ENCODE data around the gene CTSD.

Gene CTSD

DNA sequence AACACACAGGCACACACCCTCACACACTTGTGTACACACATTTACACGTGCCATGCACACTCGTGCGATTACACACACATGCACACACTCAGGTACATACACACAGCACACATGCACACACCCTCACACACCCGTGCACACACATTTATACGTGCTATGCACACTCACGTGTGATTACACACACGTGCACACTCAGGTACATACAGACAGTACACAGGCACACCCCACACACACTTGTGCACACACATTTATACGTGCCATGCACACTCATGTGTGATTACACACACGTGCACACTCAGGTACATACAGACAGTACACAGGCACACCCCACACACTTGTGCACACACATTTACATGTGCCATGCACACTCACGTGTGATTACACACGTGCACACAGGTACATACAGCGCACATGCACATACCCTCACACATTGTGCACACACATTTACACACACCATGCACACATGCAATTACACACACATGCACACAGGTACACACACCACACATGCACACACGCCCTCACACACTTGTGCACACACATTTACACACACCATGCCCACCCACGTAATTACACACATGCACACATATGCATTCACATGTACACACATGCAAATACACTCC is 17.9 kb downstream of the CTSD start:
- H3F3A ChIP-seq (ENCODE audit: insufficient read depth) = no peaks in the 10 kb centered on the region
- no peaks in the 10 kb centered on the region for H4K20me1 ChIP-seq (ENCODE audit: low read depth, low read length)
- TF ChIP-seq EZH2phosphoT487 (conservative IDR thresholded peaks at IDR 0.05; ENCODE audit: low read length) (no peak), CTCF (IDR thresholded peaks at IDR 0.05; ENCODE audit: insufficient read depth, low read length, poor library complexity, severe bottlenecking) (no peak)
- H3K27me3 ChIP-seq (ENCODE audit: low read length) = no peaks in the 10 kb centered on the region
- no peaks in the 10 kb centered on the region for H3K9me2 ChIP-seq (replicated peaks; ENCODE audit: insufficient read depth, low read length)
- H3K4me2 ChIP-seq (ENCODE audit: low read depth, low read length, poor library complexity, severe bottlenecking) = no peak overlapping the region
- no peak overlapping the region for H2AFZ ChIP-seq (ENCODE audit: low read depth, low read length, severe bottlenecking)
- no peaks in the 10 kb centered on the region for H3K9me3 ChIP-seq (ENCODE audit: insufficient read depth, low read length)
- no peak overlapping the region for H3K9ac ChIP-seq (ENCODE audit: low read length)
- no peaks in the 10 kb centered on the region for H3K36me3 ChIP-seq (ENCODE audit: low read length)
- no peak overlapping the region for H3K4me3 ChIP-seq (ENCODE audit: insufficient read depth, low read length, poor library complexity, severe bottlenecking)
- no peak overlapping the region for H3K27ac ChIP-seq (ENCODE audit: low read depth, low read length)
- no peaks in the 10 kb centered on the region for H3K79me2 ChIP-seq (ENCODE audit: insufficient read depth, low read length)

DNA sequence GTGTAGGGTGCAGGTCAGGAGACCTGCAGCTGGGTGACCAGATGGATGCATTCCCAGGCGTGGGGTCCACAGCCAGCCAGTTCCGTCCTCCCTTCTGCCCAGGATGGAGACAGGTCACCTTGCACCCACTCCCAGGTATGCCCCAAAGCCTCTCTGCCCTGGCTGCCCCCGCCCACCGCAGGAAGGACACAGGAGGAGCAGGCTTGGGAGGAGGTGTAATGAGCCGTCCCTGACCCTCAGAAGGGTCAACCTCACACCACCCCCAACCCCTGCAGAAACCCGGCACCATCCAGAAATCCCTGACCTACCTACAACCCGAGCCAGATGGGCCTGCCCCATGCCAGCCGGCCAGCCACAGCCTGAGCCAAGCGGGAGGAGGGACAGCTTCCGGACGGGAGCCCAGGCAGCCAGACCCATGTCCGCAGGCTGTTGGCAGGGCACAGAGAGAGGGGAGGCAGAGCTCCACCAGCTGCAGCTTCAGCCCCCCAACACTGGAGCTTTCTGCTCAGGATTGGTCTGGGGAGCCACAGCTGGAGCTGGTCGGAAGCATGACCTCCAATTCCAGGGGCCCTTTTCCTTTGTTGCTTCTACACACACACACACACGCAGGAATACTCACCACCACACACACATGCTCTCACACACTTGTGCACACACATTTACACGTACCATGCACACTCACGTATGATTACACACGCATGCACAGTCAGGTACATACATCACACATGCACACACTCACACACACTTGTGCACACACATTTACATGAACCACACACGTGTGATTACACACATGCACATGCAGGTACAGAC is 18.6 kb downstream of the CTSD start:
- no peak overlapping the region for H3K27ac ChIP-seq (ENCODE audit: low read depth, low read length)
- no peaks in the 10 kb centered on the region for H3K36me3 ChIP-seq (ENCODE audit: low read length)
- no peak overlapping the region for H2AFZ ChIP-seq (ENCODE audit: low read depth, low read length, severe bottlenecking)
- H3K9ac ChIP-seq (ENCODE audit: low read length) = no peak overlapping the region
- H3K9me3 ChIP-seq (ENCODE audit: insufficient read depth, low read length) = no peaks in the 10 kb centered on the region
- no peaks in the 10 kb centered on the region for H4K20me1 ChIP-seq (ENCODE audit: low read depth, low read length)
- no peak overlapping the region for H3K4me2 ChIP-seq (ENCODE audit: low read depth, low read length, poor library complexity, severe bottlenecking)
- H3K79me2 ChIP-seq (ENCODE audit: insufficient read depth, low read length) = no peaks in the 10 kb centered on the region
- no peaks in the 10 kb centered on the region for H3K27me3 ChIP-seq (ENCODE audit: low read length)
- TF ChIP-seq EZH2phosphoT487 (conservative IDR thresholded peaks at IDR 0.05; ENCODE audit: low read length) (no peak), CTCF (IDR thresholded peaks at IDR 0.05; ENCODE audit: insufficient read depth, low read length, poor library complexity, severe bottlenecking) (no peak)
- no peaks in the 10 kb centered on the region for H3F3A ChIP-seq (ENCODE audit: insufficient read depth)
- no peak overlapping the region for H3K4me3 ChIP-seq (ENCODE audit: insufficient read depth, low read length, poor library complexity, severe bottlenecking)
- H3K9me2 ChIP-seq (replicated peaks; ENCODE audit: insufficient read depth, low read length) = no peaks in the 10 kb centered on the region

DNA sequence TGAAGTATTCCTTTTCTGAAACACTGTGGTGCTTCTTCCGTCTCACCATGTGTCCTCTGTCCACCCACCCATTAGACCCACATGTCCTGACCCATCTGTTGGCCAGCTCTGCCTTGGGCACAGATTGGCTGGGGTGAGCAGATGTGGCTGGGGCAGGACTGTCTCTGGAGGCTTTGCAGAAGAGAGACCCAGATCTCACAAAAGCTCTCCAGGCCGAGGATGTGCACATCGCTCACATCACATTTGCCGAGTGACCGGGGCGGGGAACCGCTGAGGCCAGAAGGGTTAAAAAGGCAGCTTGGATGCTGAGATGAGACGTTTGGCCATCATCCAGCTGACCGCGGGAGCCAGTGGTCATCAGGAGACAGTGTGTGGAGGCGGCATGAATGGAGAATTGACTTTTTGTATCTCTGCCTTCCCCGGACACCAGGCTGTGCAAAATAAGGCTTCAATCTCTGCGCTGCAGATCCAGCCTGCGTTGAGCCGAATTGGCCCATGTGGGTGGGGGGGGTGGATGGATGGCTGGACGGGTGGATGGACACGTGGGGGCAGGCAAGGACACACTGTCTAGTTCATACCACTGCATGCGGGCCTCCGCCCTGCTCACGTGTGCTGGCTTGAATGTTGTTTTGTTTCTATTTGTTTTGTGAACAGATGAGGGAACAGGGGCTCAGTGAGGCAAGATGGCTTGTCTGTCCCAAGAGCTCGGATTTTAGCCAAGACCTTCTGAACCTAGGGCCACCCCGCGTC is 19.4 kb downstream of the CTSD start:
- no peaks in the 10 kb centered on the region for H3K27me3 ChIP-seq (ENCODE audit: low read length)

More for the DNA sequence above, 19.4 kb downstream of the CTSD start:
- Histone ChIP-seq H3K4me3 (ENCODE audit: insufficient read depth, low read length, poor library complexity, severe bottlenecking) (no peak overlapping the region), H2AFZ (ENCODE audit: low read depth, low read length, severe bottlenecking) (no peak overlapping the region), H3K9me3 (ENCODE audit: insufficient read depth, low read length) (no peaks in the 10 kb centered on the region), H3K4me2 (ENCODE audit: low read depth, low read length, poor library complexity, severe bottlenecking) (no peak overlapping the region), H3F3A (ENCODE audit: insufficient read depth) (no peaks in the 10 kb centered on the region), H3K9ac (ENCODE audit: low read length) (no peak overlapping the region), H3K36me3 (ENCODE audit: low read length) (no peaks in the 10 kb centered on the region), H3K27ac (ENCODE audit: low read depth, low read length) (no peak overlapping the region), H3K79me2 (ENCODE audit: insufficient read depth, low read length) (no peaks in the 10 kb centered on the region), H4K20me1 (ENCODE audit: low read depth, low read length) (no peaks in the 10 kb centered on the region), H3K9me2 (replicated peaks; ENCODE audit: insufficient read depth, low read length) (no peaks in the 10 kb centered on the region)
- TF ChIP-seq CTCF (IDR thresholded peaks at IDR 0.05; ENCODE audit: insufficient read depth, low read length, poor library complexity, severe bottlenecking) = no peak
